Pons (tissue), 1 donor: Measurements from ENCODE around the gene NFE2L2.
A peak's percentile ranks its signal among the peaks of the same experiment; 100 is the strongest.
"Not testable (repeated sequence)": the region's sequence is repeated elsewhere in the genome, so short reads cannot be mapped to it uniquely, and the experiment has no call there.

Source experiments
- DNase-seq: peaks from one replicate; pipeline ENCODE4 v3.0.0-alpha.2; 2016; ENCODE audit warnings: low spot score

NFE2L2 gene

DNA sequence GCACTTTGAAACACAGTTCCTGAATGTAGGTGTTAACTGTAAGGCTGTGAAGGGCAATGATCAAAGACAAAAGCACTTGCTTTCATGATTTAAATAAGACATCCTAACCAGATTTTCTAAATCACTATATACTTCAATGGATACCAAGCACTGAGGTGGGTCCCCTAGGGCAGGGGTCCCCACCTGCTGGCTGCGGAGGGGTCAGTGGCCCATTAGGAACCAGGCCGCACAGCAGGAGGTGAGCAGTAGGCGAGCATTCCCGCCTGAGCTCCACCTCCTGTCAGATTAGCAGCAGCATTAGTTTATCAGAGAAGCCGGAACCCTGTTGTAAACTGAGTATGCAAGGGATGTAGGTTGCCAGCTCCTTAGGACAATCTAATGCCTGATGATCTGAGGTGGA, 7.1 kb downstream of the NFE2L2 start:
- DNase-seq, result no peak

DNA sequence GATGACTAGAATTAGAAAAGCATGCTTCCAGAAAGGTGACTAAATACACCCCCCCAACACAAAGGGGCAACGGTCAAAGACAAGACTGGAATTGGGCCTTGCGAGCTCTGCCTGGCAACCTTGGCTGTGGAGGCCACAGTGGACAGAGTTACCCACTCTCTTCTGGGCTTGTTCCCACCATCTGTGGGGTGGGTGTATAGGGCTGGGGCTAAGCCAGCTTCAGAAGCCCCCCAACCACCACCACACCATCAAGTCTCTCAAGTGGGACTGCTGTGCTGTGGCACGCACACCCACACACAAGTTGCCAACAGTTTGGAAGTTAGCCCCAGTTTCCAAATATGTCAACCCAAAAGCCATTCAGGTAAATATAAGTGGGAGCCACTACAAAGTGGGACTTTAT, 7.8 kb downstream of the NFE2L2 start:
- no peak for DNase-seq

DNA sequence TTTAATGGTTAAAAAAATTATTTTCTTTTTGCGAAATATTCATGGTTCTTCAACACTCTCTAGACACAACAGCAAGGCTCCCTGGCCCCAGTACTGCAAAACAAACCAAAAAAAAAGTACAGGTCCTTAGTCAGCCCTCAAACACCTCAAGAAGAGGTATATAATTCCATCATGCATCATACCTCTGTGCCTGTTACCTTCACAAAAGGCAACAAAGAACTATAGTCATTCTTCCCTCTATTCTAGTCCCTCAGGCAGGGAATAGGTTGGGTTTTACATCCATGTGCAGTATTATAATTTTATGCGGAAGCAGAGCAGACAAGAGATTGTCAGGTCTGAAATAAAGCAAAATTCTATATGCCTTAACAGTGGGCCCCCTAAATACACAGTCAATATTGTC, 8.5 kb downstream of the NFE2L2 start:
- DNase-seq, result no peak

DNA sequence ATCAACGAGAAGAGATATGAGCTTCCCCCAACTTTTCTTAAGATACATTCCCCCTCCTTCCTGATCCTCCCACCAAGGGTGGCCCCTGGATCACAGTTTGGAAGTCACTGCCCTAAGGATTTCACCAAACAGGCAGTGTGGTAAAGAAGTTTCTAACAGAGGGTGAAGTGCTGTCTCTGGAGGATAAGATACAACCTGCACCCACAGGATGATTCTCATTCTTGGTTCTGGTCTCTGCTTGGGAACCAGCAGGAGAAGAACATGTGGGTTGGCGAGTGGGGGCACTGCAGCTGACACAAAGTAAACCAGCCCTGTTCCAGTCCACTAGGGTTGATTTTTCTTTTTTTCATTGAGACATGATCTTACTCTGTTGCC, 9.3 kb downstream of the NFE2L2 start:
- DNase-seq, result no peak

DNA sequence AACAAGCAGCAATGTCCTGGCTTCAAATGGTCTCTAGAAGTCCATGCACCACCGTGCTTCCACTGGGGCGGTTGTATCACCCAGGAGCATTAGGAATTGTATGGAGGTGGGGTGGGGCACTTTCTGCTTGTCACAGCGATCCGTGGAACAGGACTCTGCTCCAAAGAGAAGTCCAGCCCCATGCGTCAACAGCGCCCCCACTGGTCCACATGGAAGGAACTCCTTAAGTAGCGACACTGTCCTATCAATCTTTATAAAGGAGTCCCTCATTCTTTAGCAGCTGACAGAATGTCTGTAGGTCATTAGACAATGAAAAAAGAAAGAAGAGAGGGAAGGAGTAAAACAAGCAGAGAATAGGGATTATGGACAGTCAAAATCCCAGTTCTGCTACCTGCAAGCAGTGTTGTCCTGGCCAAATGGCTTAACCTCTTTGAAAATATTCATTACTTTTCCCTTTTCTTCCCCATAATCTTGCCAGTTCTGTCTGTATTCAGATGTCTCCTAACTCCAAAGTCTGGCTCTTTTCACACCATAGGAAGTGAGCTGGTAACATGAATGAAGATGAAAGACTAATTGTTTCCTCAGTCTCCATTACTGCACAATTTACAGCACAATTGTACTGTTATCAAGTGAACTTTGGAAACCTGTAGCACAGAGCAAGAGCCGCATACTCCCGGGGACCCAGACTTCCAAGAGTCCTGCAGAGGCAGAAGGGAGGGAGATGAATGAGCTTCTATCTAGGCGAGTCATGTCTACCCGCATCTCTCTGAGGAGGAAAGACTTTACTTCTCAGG, 9.9 kb downstream of the NFE2L2 start:
- peak; percentile 74 for DNase-seq

DNA sequence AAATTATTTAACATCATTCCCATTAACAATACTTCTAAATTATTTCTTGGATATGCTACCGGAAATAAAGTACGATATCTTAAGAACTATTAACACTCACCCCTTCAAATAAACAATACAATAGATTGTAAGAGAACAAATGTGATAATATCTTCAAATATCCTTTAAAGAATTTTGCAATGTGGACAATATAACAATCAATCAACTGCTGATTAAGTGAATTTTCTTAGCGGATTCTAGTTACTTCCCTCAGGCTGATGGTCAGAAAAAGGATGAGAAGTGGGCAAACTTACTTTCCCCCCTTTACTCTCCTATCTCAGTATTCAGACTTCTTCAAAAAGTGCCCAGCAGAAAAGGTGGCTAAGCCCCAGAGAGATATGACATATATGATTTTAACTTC, 10.8 kb downstream of the NFE2L2 start:
- no peak for DNase-seq

DNA sequence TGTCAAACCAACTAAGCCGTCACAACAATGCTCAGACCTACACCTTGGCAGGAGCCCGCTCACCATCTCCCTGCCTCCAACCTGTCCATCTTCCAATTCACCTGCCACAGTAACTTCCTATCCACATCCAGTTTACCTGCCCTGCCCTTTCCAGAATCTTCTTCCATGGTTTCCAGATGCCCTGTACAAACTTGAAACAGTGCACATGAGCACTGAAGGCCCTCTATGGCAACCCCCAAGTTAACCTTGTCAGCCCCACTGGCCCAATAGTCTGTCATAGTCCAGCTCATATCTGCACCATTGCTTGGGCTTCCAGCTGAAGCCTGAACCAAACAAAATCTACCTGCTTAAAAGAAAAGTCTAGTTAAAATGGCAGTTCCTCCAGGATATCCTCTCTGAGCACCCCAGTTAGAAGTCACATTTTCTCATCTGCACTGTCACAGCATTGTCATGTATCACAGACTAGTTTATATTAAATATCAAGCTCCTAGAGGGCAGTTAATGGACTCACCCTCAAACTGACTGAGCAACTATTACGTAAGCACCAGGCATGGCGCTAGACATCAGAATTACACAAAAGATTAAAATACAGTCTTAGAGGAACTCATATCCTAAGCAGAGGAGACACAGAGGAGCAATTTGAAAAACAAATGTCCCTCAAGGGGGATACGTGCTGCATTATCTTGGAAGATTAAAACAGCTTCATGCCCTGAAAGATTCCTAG, 11.6 kb downstream of the NFE2L2 start:
- DNase-seq, result no peak

DNA sequence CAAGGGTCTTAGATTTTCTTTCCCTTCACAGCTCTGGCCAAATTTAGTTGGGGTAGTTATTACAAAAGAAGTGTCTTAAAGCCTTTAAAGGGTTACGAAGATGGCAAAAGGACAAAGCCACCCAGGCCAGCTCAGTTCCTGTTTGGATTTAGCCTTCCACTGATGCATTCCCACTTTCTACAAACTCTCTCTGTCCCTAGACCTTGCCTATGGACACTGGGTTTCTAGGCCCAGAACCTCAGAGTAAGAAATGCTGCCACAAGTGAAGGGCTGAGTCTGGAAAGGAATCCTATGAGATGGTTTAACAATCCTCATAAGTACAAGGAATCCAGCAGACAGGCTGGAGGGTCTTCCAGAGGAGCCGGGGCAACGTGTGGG, 13.4 kb downstream of the NFE2L2 start:
- DNase-seq, result no peak

DNA sequence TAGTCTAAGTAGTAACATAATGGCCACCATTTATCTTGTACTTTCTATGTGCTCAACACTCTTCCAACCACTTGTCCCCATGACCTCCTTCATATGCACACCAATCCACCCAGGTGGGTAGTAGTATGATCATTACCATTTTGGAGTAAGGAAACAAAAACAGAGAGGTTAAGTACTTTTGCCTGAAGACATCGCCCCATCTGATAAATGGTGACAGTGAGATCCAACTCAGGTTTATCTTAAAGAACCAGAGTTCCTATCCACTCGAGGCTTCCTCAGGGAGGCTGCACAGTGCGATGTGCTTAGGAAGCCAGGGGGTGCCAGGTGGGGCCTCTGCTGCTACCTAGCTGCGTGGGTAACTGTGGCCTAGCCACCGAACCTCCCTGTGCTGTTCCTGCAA, 14.1 kb downstream of the NFE2L2 start:
- no peak for DNase-seq

DNA sequence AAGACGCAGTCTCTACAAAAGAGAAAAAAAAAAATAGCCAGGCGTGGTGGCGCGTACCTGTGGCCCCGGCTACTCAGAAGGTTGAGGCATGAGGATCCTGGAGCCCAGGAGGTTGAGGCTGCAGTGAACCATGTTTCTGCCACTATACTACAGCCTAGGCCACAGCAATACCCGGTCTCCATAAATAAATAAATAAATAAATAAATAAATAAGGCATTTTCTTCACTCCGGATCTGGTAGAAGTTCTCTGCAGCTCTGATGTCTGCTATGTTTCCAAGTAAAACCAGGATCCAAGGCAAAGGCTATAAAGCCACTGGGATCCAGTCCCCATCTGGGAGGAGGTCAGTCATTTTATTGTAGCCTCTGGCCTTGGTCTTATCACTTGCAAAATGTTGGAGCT, 15.5 kb downstream of the NFE2L2 start:
- no peak for DNase-seq

DNA sequence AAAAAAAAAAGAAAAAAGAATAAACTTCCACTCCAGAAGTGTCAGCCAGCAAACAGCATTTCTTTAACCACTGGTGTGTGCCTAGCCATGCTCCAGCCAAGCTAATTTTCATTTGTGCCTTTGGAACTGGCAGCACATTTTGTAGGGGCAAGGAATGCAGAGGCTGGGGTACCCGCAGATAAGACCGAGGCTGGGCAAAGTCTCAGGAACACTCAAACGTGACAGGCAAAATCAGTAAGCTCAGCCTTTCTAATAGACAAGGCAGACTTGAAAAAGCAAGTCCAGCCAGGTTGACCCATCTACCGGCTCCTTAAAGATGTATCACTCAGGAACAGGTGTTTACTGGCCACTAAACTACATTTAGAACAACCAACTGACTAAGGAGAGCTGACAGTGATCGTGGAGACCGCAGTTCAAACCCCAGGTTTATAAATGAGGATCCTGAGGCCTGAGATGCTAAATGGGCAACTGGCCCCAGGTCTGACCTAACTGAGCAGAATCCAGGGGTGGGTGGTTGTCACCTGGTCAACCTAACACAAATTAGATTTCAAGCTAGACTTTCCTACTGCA, 16.7 kb downstream of the NFE2L2 start:
- no peak for DNase-seq

DNA sequence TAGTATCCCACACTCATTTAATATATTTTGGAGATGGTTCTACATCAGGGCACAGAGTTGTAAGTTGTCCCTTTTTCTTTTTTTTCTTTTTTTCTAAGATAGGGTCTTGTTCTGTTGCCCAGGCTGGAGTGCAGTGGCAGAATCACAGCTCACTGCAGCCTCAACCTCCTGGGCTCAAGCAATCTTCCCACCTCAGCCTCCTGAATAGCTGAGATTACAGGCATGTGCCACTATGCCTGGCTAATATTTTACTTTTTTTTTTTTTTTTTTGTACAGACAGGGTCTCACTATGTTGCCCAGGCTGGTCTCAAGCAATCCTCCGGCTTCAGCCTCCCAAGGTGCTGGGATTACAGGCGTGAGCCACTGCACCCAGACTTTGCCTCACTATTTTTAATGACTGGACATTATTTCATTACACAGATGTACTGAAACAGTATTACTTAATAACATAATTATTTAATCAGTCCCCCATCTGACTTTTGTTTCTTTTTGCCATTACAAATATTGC, 17.9 kb downstream of the NFE2L2 start:
- DNase-seq, result not testable (repeated sequence)

DNA sequence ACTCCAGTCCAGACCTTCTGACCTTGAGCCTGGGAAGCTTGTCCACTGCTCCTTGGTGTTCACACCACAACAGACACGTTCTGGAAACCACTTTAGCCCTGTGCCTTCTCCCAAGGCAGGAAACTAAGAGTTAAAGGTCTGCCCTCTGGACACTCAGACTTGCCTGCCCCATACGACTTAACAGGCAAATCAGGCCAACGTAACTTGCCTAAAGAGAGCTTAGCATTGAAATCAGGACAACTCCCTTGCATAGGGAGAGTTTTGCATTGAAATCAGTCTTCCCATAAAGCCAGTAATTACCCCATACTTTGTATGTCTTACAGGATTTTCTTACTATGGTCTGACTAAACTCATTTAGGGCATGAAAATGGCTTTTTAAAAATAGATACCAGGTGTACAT, 18.5 kb downstream of the NFE2L2 start:
- no peak for DNase-seq

DNA sequence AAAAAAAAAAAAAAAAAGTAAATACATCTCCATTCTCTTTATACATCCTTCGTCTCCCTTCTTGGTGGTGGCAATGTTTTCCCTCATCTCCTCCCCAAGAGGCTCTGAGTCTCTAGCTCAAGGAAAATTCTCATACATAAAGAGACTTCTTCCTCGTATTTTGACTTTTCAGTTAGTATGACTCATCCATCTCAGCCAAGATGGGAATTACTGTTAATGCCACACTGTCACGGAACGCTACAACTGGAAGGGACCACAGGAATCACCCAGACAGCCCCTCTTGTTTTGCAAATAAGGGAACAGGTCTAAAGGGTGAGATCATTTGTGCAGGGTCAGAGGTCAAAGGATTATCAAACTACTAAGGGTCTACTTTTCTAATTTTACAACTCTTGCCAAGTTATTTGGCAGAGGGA, 19.5 kb downstream of the NFE2L2 start:
- no peak for DNase-seq

DNA sequence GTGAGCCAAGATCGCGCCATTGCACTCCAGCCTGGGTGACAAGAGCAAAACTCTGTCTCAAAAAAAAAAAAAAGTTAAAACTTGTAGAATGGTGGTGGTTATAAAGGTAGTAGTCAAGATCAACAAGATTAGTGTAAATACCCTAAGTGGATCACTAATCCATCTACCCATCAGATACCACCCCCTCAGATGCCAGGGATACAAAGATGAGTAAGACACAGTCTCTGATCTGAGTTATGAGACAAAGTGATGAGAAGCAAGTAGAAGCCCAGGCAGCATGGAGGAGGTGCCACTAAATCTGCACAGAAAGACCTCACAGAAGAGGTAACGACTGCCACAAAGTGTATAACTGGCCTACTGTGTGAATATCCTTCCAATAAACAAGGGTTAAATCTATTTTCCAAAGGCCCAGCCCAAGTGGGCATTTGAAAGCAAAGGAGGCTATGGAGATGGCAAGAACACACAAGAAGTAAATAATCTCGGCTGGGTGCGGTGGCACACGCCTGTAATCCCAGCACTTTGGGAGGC, 20.2 kb downstream of the NFE2L2 start:
- DNase-seq, result no peak

DNA sequence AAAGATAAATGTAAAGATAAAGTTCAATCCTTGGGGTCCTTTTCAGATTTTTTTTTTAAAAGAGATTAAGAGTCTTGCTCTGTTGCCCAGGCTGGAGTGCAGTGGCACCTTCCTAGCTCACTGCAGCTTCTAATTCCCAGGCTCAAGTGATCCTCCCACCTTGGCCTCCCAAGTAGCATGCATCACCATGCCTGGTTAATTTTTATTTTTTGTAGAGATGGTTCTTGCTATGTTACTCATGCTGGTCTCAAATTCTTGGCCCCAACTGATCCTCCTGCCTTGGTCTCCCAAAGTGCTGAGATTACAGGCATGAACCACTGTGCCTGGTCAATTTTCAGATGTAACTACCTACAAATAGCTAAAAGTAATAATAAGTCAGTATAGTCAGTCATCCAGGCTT, 21.1 kb downstream of the NFE2L2 start:
- no peak for DNase-seq

DNA sequence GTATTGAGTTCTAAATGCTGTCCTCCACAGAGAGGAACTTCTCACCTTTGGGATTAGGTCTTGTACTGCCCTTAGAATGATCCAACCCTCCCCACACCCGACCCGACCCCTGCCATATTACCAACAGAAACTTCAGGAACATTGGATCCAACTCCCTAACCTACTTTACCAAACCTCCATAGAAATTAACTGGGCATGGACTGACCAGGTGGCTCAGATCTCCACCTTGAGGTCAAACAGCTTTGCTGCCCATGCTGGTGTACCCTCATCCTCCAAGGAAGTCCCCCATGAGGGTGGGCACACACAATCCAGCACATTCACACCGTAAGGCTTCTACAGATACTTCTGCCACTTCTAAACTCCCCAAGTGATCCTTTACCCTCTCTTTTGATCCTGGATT, 21.5 kb downstream of the NFE2L2 start:
- DNase-seq, result no peak

DNA sequence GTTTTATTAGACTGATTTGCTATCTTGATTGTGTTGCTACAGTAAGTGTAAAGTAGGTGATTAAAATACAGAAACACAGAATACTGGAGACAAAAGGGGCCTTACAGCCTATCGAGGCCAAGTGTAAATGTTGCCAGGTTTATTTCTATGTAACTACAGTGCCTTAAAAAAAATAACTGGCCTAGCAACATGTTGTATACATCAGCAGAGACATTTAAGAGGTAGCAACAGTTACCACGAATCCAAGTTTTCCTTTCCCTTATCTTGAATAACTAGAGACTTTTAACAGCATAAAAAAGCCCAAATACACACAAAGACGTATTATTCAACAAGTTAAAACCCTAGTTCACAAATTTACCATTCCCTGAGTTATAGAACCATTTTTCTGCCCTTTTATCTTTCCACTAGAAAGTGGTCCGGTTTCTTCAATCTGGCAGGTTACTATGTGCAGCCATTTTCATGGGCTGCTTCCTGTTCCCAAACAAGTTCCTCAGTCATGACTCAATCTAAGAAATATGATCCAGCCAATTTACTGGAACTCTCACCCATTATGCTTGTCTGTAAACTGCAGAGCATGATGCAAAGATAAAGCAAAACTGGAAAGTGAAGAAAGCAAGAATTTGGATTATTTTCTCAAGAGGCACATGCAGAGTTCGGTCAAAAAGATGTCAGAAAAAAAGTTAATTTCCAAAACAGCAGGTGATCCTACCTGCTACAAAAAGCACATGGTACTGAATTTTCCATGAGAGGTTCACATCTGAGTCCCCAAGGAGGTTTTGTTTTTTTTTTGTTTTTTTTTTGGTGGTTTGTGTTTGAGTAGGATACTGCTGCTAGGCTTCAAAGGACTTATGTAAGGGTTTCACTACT, 22.2 kb downstream of the NFE2L2 start:
- DNase-seq, result peak; percentile 53

DNA sequence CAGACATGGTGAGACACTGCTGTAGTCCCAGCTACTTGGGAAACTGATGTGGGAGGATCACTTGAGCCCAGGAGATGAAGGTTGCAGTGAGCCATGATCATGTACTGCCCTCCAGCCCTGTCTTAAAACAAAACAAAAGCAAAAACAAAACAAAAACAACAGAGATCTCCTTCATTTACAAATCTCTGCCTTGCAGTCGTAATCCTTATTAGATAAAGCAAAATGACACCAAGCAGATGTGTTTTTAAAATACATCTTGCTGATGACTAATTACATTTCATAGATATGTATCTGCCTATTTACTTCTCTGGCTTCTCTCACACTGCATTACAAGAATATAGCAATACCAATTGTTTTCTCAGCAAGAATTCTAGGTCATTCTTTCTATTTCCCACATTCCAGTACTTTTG, 22.8 kb downstream of the NFE2L2 start:
- DNase-seq, result no peak

DNA sequence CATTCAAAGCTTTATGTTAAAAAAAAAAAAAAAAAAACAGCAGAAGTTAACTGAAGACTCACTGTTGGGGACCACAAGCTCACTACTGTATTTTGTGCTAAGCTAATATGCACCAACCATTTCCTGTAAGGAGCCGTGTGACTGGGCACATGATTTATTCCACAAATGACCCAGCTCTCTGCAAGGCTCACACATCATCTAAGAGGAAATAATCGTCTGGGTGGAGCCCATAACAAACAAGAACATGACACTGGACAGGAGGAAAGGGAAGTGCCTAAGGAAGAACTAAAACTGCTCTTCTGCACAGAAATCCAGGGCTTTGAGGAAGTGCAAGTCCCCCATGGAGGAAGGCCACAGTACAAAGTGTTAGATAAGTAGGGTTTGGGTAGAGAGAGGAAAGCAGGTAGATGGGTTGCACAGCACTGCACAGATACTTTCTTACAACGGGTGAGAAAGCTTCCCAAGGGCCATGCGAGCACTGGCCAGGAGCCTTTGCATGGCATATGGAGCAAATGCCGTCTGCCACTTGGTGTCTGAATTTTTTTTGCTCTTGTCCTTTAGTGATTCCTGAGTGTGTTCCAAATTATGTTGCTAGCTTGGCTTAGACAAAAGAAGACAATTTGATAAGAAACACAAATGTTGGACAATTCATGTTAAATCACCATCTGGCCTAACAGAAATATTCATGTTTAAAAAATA, 24.4 kb downstream of the NFE2L2 start:
- peak; percentile 97 for DNase-seq

DNA sequence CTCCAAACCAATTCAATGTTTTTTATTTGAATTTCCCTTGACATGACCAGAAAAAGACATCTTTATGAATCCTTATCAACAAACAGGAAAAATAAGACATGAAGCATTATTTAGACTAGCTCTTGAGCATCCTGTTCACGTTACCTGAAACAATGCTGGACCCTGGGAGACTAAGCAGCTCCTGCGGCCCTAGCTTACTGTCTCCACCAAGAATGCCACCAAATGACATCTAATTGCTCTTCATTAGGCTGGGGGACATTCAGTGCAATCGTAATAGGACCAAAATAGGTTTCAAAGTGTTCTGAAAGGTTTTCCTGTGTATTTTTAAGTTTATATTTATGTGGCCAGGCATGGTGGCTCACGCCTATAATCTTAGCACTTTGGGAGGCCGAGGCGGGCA, 25.5 kb downstream of the NFE2L2 start:
- DNase-seq, result no peak
